ENCODE measurements around the gene GPR108. TPM values are rescaled to one million over a fixed set of nuclear protein-coding genes. Genes with fewer than 3 reads are reported as not detected.

The GPR108 gene
- total and polyA plus RNA-seq, 4 donors = 17.2 to 34.2 (median 30.5) TPM

DNA sequence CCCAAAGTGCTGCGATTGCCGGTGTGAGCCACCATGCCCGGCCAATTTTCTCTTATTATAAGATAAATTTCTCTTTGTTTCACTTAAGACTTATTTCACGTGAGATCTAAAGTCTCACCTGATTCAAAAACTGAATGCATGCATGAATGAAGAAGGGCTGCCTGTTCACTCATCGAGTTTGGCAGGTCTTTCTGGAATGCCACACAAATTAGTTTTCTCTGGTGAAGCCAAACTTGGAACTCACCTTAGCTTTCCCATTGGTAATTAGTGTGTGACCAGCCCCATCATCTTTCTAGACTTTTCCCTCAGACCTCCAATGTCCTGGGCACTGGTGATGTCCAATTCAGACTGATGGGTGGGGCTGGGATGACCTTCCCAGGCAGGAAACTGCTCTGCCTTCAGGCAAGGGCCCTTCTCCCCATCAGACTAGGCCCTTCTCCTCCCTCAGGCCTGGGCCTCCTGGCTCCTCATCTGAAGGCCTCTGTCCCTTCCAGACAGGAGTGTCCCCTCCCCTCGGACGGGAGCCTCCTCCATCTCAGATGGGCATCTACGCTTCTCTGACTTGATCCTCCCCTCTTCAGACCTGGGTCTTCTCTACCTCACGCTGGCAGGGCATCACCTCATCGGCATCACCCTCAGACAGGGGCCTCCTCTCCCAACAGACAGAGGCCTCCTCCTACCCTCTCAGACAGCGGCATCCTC lies 31.3 kb downstream of the GPR108 start:
- H3K4me3 ChIP-seq (ENCODE audit: low read depth in 1 of 3, low read length in 3 of 3) = no peak overlapping the region
- no peak for DNase-seq (ENCODE audit: low spot score)
- no peak overlapping the region for H3K9ac ChIP-seq (ENCODE audit: low read depth in 1 of 2, low read length in 2 of 2)
- H3K27me3 ChIP-seq (ENCODE audit: control insufficient read depth in 4 of 4, insufficient read depth in 4 of 4, low read length in 3 of 4) = no peaks in the 10 kb centered on the region
- H3K4me1 ChIP-seq (ENCODE audit: control insufficient read depth in 4 of 4, insufficient read depth in 4 of 4, low read length in 3 of 4) = peaks cover 0 to 18% (median 0%) of the 10 kb centered on the region in 4 donors
- H3K27ac ChIP-seq (ENCODE audit: low read depth in 1 of 2, low read length in 2 of 2) = no peak overlapping the region
- TF ChIP-seq, protein P1, sequence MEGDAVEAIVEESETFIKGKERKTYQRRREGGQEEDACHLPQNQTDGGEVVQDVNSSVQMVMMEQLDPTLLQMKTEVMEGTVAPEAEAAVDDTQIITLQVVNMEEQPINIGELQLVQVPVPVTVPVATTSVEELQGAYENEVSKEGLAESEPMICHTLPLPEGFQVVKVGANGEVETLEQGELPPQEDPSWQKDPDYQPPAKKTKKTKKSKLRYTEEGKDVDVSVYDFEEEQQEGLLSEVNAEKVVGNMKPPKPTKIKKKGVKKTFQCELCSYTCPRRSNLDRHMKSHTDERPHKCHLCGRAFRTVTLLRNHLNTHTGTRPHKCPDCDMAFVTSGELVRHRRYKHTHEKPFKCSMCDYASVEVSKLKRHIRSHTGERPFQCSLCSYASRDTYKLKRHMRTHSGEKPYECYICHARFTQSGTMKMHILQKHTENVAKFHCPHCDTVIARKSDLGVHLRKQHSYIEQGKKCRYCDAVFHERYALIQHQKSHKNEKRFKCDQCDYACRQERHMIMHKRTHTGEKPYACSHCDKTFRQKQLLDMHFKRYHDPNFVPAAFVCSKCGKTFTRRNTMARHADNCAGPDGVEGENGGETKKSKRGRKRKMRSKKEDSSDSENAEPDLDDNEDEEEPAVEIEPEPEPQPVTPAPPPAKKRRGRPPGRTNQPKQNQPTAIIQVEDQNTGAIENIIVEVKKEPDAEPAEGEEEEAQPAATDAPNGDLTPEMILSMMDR (IDR thresholded peaks at IDR 0.05; ENCODE audit: low read depth, low read length, missing input control) = no peak
- no peak for TF ChIP-seq NR2F2 (IDR thresholded peaks at IDR 0.05)
- TF ChIP-seq RAD21 (IDR thresholded peaks at IDR 0.05) = no peak
- no peaks in the 10 kb centered on the region for H3K9me3 ChIP-seq (ENCODE audit: control insufficient read depth in 4 of 4, low read length in 3 of 4)
- H3K36me3 ChIP-seq (ENCODE audit: control insufficient read depth in 4 of 4, insufficient read depth in 3 of 4, low read depth in 1 of 4, low read length in 3 of 4) = peaks cover 27 to 83% (median 62%) of the 10 kb centered on the region in 4 donors
- 59% methylated on average over 11 of the region's 11 CpGs for WGBS

DNA sequence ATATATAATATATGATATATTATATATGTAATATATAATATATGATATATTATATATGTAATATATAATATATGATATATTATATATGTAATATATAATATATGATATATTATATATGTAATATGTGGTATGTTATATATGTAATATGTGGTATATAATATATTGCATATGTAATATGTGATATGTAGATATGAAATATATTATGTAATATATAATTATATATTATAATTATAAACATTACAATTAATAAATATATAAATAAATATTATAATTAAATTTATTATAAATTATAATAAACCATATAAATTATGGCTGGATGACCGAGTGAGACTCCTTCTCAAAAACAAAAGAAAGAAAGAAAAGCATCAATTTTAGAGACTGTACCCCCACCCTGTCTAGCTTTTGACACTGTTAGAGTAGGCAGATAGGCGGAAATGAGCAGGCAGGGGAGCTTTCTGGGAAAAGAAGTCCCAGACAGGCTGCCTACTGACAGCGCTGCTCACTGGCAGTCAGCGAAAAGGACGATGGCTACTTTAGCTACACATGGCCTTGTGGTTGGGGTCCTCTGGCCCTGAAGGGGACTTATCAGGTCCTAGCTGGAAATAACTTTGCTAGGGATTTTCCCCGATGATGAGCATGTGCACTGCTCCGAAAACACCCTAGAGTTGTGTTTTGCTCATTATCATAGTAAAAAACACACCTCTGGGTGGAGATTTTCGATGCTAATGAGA lies 36.6 kb downstream of the GPR108 start:
- H3K36me3 ChIP-seq (ENCODE audit: control insufficient read depth in 4 of 4, insufficient read depth in 3 of 4, low read depth in 1 of 4, low read length in 3 of 4) = peaks cover 19 to 67% (median 49%) of the 10 kb centered on the region in 4 donors
- H3K27ac ChIP-seq (ENCODE audit: low read depth in 1 of 2, low read length in 2 of 2) = peak overlapping the region in 1 of 2 donors; percentile 39
- peaks cover 0 to 12% (median 2%) of the 10 kb centered on the region in 4 donors for H3K4me1 ChIP-seq (ENCODE audit: control insufficient read depth in 4 of 4, insufficient read depth in 4 of 4, low read length in 3 of 4)
- no peaks in the 10 kb centered on the region for H3K27me3 ChIP-seq (ENCODE audit: control insufficient read depth in 4 of 4, insufficient read depth in 4 of 4, low read length in 3 of 4)
- no peak for TF ChIP-seq NR2F2 (IDR thresholded peaks at IDR 0.05)
- no peak for TF ChIP-seq HNF4G (IDR thresholded peaks at IDR 0.05)
- no peak for TF ChIP-seq FOXA2 (IDR thresholded peaks at IDR 0.05)
- TF ChIP-seq RXRA (IDR thresholded peaks at IDR 0.05) = no peak
- no peak for TF ChIP-seq GABPA (IDR thresholded peaks at IDR 0.05 in 1 of 2, conservative IDR thresholded peaks at IDR 0.05 in 1 of 2)
- no peak for TF ChIP-seq YY1 (IDR thresholded peaks at IDR 0.05)
- TF ChIP-seq, protein P2, sequence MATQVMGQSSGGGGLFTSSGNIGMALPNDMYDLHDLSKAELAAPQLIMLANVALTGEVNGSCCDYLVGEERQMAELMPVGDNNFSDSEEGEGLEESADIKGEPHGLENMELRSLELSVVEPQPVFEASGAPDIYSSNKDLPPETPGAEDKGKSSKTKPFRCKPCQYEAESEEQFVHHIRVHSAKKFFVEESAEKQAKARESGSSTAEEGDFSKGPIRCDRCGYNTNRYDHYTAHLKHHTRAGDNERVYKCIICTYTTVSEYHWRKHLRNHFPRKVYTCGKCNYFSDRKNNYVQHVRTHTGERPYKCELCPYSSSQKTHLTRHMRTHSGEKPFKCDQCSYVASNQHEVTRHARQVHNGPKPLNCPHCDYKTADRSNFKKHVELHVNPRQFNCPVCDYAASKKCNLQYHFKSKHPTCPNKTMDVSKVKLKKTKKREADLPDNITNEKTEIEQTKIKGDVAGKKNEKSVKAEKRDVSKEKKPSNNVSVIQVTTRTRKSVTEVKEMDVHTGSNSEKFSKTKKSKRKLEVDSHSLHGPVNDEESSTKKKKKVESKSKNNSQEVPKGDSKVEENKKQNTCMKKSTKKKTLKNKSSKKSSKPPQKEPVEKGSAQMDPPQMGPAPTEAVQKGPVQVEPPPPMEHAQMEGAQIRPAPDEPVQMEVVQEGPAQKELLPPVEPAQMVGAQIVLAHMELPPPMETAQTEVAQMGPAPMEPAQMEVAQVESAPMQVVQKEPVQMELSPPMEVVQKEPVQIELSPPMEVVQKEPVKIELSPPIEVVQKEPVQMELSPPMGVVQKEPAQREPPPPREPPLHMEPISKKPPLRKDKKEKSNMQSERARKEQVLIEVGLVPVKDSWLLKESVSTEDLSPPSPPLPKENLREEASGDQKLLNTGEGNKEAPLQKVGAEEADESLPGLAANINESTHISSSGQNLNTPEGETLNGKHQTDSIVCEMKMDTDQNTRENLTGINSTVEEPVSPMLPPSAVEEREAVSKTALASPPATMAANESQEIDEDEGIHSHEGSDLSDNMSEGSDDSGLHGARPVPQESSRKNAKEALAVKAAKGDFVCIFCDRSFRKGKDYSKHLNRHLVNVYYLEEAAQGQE (IDR thresholded peaks at IDR 0.05) = no peak
- no peak for TF ChIP-seq TAF1 (conservative IDR thresholded peaks at IDR 0.05)
- no peak for TF ChIP-seq SP1 (IDR thresholded peaks at IDR 0.05)
- H3K9me3 ChIP-seq (ENCODE audit: control insufficient read depth in 4 of 4, low read length in 3 of 4) = no peaks in the 10 kb centered on the region
- WGBS = 55% methylated on average over 8 of the region's 8 CpGs
- DNase-seq (ENCODE audit: low spot score) = no peak
- H3K4me3 ChIP-seq (ENCODE audit: low read depth in 1 of 3, low read length in 3 of 3) = no peak overlapping the region
- H3K9ac ChIP-seq (ENCODE audit: low read depth in 1 of 2, low read length in 2 of 2) = no peak overlapping the region
